Activated T-helper 1 cell treated with Interleukin-2 at 50 U/mL for 16 hours (primary cell): Measurements from ENCODE around the gene POU6F2.

Experiments
- DNase-seq: peaks from one replicate; pipeline ENCODE4 v3.0.0-alpha.2; 2020; ENCODE audit warnings: low read depth

POU6F2 gene

DNA sequence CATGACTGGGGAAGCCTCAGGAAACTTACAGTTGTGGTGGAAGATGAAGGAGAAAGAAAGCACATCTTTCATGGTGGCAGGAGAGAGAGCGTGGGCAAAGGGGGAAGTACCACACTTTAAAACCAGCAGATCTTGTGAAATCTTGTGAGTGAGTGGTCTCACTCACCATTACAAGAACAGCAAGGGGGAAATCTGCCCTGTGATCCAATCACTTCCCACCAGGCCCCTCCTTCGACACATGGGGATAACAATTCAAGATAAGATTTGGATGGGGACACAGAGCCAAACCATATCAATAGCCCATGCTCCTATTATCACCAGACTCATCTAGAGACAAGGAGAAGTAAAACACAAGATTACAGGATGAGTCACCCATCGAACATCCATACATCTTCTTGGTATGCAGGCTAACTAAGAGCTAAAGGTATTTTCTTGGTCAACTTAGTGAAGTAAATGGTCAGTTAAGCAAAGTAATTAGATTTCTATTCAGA is 533.2 kb downstream of the POU6F2 start:
- DNase-seq = no peak

DNA sequence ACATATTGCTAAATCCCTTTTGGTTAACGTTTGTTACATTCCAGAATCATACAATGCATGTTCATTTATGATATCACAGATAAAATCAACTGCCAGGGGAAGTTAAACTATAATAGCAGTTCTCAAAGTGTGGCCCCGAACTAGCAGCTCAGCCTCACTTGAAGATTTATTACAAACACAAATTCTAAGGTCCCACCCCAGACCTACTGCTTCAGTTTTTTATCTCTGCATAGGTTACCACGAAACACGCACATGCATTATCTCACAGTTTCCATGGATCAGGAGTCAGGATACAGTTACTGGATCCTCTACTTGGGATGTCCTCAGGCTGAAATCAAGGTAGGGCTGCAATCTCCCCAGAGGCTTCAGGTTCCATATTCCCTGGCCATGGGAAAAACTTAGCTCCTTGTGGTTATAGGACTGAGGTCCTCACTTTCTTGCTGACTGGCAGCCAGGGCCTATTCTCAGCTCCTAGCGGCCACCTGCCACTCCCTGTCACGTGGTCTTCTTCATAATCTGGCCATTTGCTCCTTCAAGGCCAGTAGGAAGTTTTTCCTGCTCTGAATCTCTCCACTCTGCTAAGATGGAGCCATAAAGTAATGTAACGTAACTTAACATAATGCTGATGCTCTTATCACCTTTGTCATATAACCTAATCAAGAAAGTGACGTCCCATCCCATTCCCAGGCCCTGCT is 538.0 kb downstream of the POU6F2 start:
- no peak for DNase-seq

DNA sequence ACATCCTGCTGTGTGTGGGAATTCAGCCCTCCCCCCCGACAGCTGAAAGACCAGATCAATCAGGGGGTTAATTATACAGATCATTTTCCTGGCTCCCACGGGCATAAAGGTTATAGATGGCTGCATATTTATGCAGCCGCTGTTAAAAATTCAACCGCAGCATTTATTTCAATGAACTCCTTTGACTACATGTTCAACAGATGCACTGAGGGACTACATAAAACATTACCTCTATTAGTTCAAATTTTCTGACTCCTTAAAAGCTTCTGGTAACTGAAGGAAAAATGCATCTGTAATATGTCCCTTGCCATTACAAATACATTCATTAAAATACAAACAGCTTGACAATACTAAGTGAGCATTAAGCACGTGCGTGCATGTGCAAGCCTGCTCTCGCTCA is 538.8 kb downstream of the POU6F2 start:
- DNase-seq = no peak

DNA sequence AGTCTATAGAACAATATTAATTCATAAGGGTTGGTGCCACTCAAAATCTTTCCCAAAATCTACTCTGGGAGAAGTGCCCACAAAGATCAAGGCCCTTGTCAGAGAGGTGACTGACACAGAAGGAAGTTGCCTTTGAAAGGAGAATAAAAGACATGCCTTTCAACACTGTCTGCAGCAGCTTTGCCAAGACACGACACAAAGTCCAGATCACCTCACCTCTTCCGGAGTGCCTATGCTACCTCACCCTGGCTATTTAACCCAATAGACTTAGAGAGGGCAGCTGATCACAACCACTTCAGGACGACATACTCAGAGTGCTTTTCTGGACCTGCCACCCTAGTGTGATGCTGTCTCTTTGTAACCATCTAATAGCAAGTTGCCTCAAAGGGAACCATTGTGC is 539.5 kb downstream of the POU6F2 start:
- DNase-seq = no peak
